Measurements from ENCODE around the gene RHBDL2. TPM values are rescaled to one million over a fixed set of nuclear protein-coding genes. Genes with fewer than 3 reads are reported as not detected.

The RHBDL2 gene
- total and polyA plus RNA-seq, 2 of the 13 experiments (the other 11 are each of a cell fraction or from before 2014, with no cell fraction given), result 3.3 to 5.4 TPM

- TF ChIP-seq, protein P1, sequence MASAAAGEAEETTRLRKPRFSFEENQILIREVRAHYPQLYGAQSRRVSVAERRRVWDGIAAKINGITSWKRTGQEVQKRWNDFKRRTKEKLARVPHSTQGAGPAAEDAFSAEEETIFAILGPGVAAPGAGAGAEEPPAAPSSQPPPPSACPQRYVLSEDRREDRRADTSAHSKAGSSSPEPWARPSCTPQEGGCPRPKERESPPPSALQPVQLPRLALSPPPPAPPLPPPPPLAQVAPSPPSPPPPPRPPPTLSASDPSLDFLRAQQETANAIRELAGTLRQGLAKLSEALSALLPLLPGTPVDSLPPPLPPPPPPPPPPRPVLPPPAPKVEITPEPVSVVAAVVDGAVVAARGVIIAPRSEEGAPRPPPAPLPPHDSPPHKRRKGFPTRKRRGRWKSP (CRISPR knock-in tag; IDR thresholded peaks at IDR 0.05), result no peak
- TF ChIP-seq SIN3A (IDR thresholded peaks at IDR 0.05; ENCODE audit: borderline replicate concordance, low read depth, low read length), result no peak
- no peak for TF ChIP-seq ZNF549 (CRISPR knock-in tag; IDR thresholded peaks at IDR 0.05)
- no peak for TF ChIP-seq ONECUT2 (CRISPR knock-in tag; IDR thresholded peaks at IDR 0.05)
- TF ChIP-seq, protein P2, sequence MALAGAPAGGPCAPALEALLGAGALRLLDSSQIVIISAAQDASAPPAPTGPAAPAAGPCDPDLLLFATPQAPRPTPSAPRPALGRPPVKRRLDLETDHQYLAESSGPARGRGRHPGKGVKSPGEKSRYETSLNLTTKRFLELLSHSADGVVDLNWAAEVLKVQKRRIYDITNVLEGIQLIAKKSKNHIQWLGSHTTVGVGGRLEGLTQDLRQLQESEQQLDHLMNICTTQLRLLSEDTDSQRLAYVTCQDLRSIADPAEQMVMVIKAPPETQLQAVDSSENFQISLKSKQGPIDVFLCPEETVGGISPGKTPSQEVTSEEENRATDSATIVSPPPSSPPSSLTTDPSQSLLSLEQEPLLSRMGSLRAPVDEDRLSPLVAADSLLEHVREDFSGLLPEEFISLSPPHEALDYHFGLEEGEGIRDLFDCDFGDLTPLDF (CRISPR knock-in tag; IDR thresholded peaks at IDR 0.05), result no peak
- TF ChIP-seq PHF8 (CRISPR knock-in tag; IDR thresholded peaks at IDR 0.05), result no peak
- TF ChIP-seq, protein P3, sequence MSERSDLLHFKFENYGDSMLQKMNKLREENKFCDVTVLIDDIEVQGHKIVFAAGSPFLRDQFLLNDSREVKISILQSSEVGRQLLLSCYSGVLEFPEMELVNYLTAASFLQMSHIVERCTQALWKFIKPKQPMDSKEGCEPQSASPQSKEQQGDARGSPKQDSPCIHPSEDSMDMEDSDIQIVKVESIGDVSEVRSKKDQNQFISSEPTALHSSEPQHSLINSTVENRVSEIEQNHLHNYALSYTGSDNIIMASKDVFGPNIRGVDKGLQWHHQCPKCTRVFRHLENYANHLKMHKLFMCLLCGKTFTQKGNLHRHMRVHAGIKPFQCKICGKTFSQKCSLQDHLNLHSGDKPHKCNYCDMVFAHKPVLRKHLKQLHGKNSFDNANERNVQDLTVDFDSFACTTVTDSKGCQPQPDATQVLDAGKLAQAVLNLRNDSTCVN (CRISPR knock-in tag; IDR thresholded peaks at IDR 0.05; ENCODE audit: borderline replicate concordance), result no peak
These were observed 65.8 kb downstream of the RHBDL2 start (continued) for GRCh38 chr1:38875811-38876210.

DNA sequence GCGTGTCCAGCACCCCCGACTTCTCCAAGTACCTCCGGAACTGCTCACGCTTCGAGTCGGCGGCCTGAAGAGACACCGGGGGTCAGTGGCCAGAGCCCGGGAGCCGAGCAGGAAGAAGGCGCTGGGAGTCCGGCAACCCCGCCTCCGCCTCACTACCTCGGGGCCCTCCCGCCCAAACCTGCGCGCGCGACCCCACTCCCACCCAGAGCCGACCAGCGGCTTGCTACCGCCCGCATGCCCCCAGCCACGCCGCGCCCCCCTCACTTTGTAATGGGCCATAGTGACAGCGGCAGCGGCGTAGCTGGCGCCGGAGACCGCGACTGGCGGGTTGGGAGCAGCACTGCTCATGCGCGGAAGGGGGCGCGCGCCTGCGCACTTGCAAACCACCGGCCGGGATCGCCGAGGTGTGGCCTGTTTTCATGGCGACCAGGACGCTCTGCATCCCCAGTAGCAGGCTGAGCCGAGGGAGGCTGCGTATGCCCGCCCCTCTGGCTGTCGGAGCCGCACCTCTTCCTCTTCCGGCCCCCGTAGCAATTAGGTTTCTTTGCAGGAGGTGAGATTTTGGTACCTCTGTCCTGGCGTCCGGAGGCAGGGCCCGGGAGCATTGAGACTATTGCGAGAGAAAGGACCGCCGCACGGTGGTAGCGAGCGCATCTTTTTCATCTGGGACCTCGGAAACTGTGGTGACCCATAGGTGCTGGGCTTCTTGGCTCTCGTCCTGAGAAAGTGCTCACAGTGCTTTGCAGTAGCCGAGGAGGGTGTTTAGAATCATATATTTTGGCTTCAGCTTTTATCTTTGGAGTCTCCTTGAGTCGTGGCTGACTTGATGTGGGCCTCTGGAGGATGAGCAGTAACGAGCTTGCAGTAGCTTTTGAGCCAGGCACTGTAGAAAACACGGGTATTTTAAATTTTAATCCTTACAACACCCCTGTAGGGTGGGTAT lies 68.3 kb downstream of the RHBDL2 start, which contains the start of gene MYCBP:
MYCBP (minus strand) TSS at position 322 of the 943 bp plus-strand sequence; CDS start at position 279, 43 bp downstream.
- peak; percentile 99 for ATAC-seq
- FAIRE-seq, result peak; percentile 90
- ChIA-PET CTCF (ENCODE audit: low intra/inter-chr PET ratio, low total read pairs) (no interaction called here), POLR2A (interaction anchor here (0.6 to 1.3 kb wide), 8 partner anchors 10 to 380 kb away, joined by 3 to 9 read pairs (median 3); partner anchors contain the start of gene RRAGC)
- BruUV-seq (replicated peaks), result TSS peak; percentile 36
- Histone ChIP-seq H4K20me1 (ENCODE audit: insufficient read depth, low read length) (no peaks in the 10 kb centered on the region), H3K4me1 (ENCODE audit: insufficient read depth, low read length) (peaks cover 36% of the 10 kb centered on the region), H3K27ac (ENCODE audit: extremely low read length, insufficient read depth, low read length) (peak within 1 kb of the TSS; percentile 49), H3K27me3 (ENCODE audit: control insufficient read depth in 1 of 2, insufficient read depth in 2 of 2, low read length in 2 of 2) (no peaks in the 10 kb centered on the region), H3K4me2 (ENCODE audit: low read depth, low read length) (peak within 1 kb of the TSS; percentile 87), H3K4me3 (replicated peaks in 1 of 3; ENCODE audit: insufficient read depth in 1 of 3, low read depth in 2 of 3, low read length in 3 of 3) (peak within 1 kb of the TSS; percentile 70 to 94 (median 77)), H3K36me3 (replicated peaks in 1 of 2; ENCODE audit: control insufficient read depth in 1 of 2, insufficient read depth in 2 of 2, low read length in 2 of 2) (no peaks in the 10 kb centered on the region), H2AFZ (ENCODE audit: low read length) (no peak within 1 kb of the TSS), H3K9me3 (ENCODE audit: low read length) (no peaks in the 10 kb centered on the region), H3K79me2 (ENCODE audit: insufficient read depth, low read length) (peaks cover 30% of the 10 kb centered on the region), H3K9ac (ENCODE audit: insufficient read depth, low read depth, low read length) (peak within 1 kb of the TSS; percentile 74)
- peak; percentile 89 for DNase-seq (ENCODE audit: low spot score)
- in situ Hi-C loops (cut with HindIII; ENCODE audit: extremely low pct_ligation_motif_present, low pct_unique_long_range_greater_than_20kb), result no loop called here
- intact Hi-C loops (cut with micrococcal nuclease; ENCODE audit: unreplicated experiment), result loop anchor here (5.0 kb wide), 2 partner anchors 119 to 154 kb away; partner anchors contain the start of genes AKIRIN1 and NDUFS5
- WGBS (ENCODE audit: low lambda C conversion rate), result under 1% methylated on average over 24 of the region's 69 CpGs
- TF ChIP-seq ZNF775 (CRISPR knock-in tag; IDR thresholded peaks at IDR 0.05; ENCODE audit: borderline replicate concordance) (no peak), ZNF790 (CRISPR knock-in tag; IDR thresholded peaks at IDR 0.05; ENCODE audit: borderline replicate concordance) (no peak), ZNF335 (CRISPR knock-in tag; IDR thresholded peaks at IDR 0.05) (0 out of 2 replicates have a peak, but pooled peaks have one; percentile 34), ERF (CRISPR knock-in tag; IDR thresholded peaks at IDR 0.05) (peak; percentile 42; the same call in 1 of the 2 replicates), HNRNPK (IDR thresholded peaks at IDR 0.05; ENCODE audit: low read depth, low read length, poor library complexity, severe bottlenecking) (peak; percentile 14), KAT2B (IDR thresholded peaks at IDR 0.05; ENCODE audit: borderline replicate concordance, low read depth, low read length) (no peak)
- TF ChIP-seq, protein P4, sequence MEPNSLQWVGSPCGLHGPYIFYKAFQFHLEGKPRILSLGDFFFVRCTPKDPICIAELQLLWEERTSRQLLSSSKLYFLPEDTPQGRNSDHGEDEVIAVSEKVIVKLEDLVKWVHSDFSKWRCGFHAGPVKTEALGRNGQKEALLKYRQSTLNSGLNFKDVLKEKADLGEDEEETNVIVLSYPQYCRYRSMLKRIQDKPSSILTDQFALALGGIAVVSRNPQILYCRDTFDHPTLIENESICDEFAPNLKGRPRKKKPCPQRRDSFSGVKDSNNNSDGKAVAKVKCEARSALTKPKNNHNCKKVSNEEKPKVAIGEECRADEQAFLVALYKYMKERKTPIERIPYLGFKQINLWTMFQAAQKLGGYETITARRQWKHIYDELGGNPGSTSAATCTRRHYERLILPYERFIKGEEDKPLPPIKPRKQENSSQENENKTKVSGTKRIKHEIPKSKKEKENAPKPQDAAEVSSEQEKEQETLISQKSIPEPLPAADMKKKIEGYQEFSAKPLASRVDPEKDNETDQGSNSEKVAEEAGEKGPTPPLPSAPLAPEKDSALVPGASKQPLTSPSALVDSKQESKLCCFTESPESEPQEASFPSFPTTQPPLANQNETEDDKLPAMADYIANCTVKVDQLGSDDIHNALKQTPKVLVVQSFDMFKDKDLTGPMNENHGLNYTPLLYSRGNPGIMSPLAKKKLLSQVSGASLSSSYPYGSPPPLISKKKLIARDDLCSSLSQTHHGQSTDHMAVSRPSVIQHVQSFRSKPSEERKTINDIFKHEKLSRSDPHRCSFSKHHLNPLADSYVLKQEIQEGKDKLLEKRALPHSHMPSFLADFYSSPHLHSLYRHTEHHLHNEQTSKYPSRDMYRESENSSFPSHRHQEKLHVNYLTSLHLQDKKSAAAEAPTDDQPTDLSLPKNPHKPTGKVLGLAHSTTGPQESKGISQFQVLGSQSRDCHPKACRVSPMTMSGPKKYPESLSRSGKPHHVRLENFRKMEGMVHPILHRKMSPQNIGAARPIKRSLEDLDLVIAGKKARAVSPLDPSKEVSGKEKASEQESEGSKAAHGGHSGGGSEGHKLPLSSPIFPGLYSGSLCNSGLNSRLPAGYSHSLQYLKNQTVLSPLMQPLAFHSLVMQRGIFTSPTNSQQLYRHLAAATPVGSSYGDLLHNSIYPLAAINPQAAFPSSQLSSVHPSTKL (CRISPR knock-in tag; IDR thresholded peaks at IDR 0.05), result 0 out of 2 replicates have a peak, but pooled peaks have one; percentile 8
